SKM-1 (cell line): ENCODE data around the gene ENTPD2.

Experiments used
- DNase-seq: peaks from one replicate; lab custom pipeline; 2025; ENCODE audit not compliant: unreplicated experiment; lab: John Stamatoyannopoulos, UW

ENTPD2 gene

GRCh38 chr9:137018761-137019559 lies 34.9 kb downstream of the ENTPD2 start:
- no peak for DNase-seq

DNA sequence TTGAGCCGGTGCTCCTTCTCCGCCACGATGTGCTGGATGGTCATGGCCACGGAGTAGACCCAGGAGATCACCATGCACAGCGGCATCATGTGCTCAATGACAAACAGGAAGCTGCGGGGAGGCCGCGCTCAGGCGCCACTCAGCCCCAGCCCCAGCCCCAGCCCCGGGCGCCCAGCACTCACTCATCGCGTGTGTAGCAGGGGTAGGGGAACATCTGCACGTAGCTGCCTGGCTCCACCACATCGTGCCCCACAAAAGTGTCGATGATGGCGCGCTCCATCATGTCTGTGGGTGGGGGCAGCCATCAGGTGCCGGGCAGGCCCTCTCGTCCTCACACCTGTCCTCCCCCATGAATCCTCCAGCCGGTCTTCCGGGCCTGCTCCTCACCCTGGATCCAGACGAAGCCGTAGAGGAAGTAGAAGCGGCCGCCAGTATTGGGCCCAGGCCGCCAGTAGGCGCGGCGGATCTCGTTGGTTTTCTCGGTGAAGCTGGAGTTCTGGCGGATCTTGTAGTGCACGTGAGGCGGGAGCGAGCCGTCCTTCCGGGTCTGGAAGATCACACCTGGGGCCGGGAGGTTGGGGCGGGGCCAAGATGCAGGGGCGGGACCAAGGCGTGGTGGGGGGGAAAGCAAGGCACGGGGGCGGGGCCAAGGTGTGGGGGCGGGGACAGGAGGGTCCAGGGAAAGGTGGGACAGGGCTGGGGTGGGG lies 35.9 kb downstream of the ENTPD2 start:
- no peak for DNase-seq

- no peak for DNase-seq
Measured at GRCh38 chr9:137017071-137017470, 36.8 kb downstream of the ENTPD2 start.

- no peak for DNase-seq
Measured at GRCh38 chr9:137016436-137016835, 37.4 kb downstream of the ENTPD2 start.

GRCh38 chr9:137015976-137016375 lies 37.9 kb downstream of the ENTPD2 start:
- no peak for DNase-seq

DNA sequence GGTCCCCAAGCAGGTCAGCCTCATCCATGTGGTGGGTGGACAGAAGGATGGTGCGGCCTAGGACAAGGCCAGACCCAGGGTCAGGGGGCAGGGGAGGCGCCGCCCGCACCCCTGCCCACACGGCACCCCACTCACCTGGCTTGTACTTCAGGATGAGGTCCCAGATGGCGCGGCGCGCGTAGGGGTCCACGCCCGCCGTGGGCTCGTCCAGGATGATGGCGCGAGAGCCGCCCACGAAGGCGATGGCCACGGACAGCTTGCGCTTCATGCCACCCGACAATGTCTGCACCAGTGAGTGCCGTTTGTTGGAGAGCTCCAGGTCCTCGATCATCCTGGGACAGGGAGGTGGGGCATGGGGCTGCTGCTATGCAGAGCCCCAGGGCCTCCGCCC lies 38.3 kb downstream of the ENTPD2 start:
- no peak for DNase-seq

DNA sequence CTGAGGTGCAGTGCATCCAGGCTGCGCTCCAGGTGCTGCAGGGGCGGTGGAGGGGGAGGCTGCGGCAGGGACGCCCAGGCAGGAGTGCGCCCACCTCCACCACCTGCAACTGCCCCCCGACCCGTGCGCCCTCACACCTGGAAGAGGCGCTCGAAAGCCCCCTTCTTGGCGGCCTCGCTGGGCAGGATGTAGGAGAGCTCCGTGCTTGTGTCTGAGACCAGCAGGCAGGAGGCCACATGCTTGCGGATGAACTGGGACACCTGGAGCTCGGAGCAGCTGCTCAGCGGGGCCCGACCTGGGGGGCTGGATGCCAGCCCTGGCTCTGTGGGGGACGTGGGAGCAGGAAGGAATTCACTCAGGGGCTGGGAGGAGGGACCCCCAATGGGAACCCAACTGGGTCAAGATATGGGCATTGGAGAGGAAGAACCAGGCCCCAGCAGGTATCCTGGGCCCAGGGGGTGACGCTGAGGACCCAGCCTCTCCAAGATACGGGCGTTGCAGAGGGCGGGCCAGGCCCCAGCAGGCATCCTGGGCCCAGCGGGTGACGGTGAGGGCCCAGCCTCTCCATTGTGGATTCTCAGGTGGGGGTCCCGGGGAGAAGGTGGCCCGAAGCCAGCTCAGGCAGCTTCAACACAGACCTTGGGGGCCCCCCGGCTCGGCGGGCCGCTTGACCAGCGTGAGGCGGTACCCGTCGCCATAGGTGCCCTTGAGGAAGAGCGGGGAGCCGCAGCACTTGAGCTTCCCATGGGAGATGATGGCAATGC lies 38.9 kb downstream of the ENTPD2 start:
- DNase-seq: no peak

DNA sequence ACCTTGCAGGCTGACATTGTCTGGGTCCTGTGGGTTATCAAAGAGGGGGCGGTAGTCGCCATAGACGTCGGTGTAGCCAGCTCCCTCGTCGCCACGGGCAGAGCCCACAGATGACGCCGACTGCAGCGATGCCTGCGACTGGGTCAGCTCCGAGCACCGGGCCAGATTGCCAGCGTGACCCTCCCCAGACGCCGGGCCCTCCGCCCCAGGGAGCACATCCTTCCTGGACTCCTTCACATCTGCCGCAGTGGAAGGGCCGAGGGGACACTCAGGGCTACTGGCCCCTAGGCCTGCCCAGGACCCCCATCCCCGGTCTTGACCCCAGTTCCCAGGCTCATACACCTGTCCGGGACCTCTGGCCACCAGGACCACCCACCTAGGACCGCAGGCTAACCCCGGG lies 39.7 kb downstream of the ENTPD2 start:
- no peak for DNase-seq

DNA sequence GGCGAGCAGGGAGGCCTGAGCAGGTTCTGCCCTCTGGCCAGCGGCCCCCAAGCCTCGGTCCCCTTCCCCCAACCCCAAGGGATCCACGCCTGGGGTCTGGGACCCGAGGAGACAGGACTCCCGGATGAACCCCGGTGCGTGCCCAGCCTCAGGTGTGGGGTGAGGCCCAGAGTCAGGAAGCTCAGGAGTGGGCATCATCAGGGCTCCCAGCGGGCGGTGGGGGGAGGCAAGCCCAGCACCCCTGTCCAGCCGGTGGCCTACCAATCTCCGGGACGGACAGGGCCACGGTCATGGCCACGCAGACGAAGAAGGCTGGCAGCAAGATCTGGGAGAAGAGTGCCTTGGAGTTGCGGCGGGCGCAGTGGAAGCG lies 40.3 kb downstream of the ENTPD2 start:
- no peak for DNase-seq

DNA sequence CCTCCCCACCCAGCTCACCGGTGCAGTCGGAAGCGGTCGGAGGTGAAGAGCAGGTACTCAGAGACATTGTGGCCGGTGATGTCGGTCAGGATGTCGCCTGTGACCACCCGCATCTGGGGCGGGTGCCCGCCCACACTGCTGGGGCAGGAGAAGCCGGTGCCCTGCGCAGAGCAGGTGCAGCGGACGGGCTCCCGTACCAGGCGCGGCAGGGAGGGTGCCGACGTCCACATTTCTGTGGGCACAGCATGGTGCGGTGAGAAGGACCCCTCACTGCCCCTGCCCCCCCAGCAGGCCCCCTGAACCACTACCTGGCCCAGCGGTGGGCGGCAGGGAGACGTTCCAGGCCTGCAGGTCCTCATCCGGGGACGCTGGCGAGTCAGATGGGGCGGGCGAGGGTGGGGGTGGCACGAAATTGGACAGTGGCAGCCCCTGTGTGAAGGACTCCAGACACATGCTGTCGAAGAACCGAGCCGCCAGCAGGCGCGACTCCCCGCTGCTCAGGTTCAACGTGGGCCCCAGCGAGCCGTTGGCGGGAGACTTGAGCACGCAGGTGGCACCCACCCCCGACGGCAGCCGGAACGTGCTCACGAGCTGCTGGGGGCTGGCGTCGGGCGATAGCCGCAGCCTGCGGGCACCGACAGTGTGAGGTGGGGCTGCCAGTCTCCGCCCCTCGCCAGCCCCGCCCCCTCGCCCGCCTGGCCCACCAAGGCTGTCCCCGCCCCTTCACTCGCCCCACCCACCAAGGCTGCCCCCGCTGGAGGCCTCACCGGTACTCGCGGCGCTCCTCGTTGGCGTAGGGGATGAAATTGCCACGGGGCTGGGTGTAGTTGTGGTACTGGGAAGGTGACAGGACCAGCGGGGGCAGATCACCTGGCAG lies 40.9 kb downstream of the ENTPD2 start:
- DNase-seq: no peak

DNA sequence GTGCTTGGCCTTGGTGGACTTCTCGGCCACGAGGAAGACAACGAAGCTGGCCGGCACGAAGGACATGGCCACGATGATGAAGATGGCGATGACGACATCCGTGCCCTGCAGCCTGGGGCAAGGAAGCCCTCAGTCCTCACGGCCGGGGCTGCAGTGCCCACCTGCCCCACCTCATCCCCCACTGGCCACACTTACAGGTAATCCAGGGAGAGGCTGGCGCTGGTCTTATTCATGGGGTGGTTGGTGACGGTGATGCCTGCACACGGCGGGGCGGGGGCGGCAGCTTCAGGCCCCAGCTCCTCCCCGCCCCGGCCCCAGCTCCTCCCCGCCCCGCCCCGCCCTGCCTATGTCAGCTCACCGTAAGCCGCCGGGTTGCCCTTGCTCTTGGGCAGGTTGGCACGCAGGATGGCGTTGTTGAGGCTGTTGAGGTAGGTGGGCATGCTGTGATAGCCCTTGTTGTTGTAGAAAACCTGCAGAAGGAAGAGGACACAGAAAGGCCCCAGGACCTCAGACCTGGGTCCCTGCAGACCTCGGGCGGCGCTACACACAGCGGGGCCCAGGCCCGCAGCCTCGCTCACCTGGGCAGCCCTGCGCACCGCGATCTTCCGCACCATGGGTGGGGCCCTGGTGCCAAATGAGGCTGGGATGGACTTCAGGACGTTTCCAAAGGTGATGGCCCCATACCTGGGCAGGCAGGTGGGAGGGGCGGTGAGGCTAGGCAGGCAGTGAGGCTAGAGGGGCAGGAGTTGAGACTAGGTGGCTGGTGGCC lies 41.8 kb downstream of the ENTPD2 start:
- no peak for DNase-seq

- no peak for DNase-seq
Measured at GRCh38 chr9:137011156-137011555, 42.7 kb downstream of the ENTPD2 start.

GRCh38 chr9:137009938-137010732 lies 43.7 kb downstream of the ENTPD2 start:
- DNase-seq: no peak

DNA sequence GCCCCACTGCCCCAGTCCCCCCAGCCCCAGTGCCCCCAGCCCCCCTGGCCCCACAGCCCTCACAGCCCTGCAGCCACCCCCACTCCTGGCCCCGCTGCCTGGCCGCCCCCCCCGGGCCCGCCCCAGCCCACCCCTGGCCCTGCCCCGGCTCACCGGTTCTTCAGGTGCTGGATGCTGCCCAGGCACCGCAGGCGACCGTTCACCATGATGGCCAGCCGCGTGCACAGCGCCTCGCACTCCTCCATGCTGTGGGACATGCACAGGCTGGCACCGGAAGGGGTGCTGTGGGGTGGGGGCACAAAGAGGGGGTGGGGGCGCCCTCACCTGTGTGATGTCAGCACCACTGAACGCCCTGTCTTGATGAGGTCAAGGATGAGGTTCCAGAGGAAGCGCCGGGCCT lies 44.6 kb downstream of the ENTPD2 start:
- DNase-seq: no peak

DNA sequence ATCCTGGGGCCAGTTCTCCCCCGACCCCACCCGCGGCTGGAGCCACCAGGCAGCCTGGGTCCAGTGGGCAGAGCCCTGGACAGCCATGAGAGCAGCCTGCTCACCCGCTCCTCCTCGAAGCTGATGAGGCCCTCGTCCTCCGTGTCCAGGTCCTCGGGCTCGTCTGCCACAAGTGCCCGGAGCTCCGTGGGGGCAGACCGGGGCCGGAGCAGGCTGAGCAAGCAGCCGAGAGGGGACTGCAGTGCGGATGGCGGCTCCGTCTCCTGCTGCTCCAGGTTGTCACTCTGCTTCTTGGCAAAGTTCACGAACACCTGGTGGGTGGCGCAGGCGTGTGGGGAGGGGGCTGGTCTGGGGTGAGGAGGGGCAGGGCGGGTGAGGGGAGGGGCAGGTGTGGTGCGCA lies 45.5 kb downstream of the ENTPD2 start:
- DNase-seq: no peak

DNA sequence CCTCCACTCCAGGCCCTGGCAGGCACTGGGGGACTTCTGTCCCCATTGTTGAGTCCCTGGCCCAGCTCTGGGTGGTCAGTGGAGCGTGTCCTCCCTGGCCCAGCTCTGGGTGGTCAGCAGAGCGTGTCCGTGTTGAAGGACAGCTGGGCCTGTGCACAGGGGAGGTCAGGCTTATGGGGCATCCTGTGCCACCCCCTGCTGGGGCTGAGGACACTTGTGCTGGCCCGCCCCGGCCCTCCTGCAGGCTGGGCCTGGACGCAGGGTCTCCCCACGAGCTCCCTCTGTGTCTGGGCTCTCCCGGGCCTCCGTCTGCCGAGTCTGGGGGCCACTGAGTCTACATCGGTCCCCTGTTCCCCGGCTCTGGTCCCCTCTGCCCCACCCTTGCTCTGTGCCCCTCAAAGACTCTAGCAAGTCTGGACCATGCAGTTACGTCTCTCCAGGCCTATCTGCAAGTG lies 46.0 kb downstream of the ENTPD2 start:
- DNase-seq: no peak

DNA sequence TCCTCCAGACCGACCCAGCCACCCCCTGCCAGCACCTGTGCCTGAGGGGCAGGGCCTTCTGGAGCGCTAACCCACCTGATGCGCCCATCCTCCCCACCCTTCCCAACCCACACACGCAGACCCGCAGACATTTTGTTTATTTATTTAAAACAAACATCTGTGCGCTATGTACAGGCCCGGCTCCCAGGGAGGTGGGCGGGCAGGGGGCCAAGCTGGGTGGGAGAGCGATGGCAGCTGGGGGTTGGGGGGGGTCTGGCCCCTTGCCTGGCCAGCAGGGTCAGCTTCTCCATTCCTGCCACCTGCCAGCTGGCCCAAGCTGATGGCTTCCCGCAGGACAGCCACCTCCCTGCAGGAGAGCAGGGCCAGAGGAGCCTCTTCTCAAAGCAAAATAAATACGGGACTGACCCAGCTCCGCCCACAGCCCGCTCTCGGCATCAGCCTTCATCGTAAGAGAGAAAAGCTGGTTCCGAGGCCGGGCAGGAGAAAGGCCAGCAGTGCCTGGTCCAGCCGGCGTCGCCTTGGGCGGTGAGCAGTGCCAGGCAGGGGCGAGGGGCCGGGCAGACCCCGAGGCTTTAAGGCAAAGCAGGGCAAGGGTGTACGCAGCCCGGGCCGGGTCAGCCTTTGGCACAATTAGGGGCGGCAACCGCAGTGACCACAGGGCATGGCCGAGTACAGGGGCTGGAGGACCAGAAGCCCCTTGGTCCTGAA lies 46.6 kb downstream of the ENTPD2 start:
- DNase-seq: no peak

DNA sequence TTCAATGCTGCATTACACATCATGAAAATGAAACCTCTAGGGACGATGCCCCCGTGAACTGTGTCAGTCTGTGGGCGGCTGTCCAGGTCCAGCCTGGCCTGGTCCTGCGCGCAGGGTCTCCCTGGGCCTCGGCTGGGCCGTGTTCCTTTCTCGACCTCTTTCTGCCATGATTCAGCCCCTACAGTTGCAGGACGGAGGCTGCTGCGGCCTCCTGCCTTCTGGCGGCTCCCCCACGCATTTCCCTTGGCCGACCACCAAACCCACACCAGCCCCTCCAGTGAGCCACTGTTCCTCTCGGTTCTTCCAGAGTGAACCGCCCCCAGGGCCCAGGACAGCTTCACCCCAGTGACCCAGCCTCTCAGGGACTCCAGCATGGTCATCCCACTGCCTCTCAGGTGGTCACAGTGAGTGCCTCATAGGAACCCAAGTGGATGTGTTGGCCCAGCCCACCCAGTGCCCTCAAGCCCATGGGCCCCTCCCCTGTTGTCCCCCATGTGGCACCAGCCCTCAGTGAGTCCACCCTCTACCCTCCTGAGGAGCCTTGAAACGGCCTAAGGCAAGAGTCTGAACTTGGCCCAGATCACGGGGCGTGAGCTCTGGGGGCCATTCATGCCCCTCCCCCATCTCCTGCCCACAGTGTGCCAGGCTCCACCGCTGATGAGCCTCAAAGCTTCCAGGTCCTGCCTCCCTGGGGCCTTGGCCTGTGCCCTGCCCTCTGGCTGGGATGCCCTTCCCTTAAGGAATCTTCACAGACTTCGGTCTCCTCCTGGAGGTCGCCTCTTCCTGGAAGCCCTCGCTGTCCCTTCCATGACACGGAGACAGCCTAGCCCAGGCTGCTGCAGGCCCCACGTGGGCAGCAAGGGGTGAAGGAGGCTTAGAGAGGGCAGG lies 47.5 kb downstream of the ENTPD2 start:
- no peak for DNase-seq
